H1 (cell line): ENCODE data around the gene TGM6. TPM values are rescaled to one million over a fixed set of nuclear protein-coding genes. Genes with fewer than 3 reads are reported as not detected.

Experiments used
- CTCF ChIA-PET: fragments of 300-600 bp; sonication (Branson Sonifier 250); formaldehyde crosslinking; loops from one replicate; lab custom pipeline; 2021; ENCODE audit not compliant: partially characterized antibody; lab: Charles Lee
- POLR2A ChIA-PET: fragments of 300-600 bp; sonication (Branson Sonifier 250); formaldehyde crosslinking; loops from one replicate; lab custom pipeline; 2021; ENCODE audit warnings: inconsistent platforms; ENCODE audit not compliant: partially characterized antibody; lab: Charles Lee
- DNase-seq, 2 experiments: peaks; one replicate each; pipeline versions ENCODE4 v3.0.0 to v3.0.0-alpha.2; 2010 to 2022; ENCODE audit warnings: low spot score in 2 of 2, low read depth in 1 of 2, mixed read lengths in 1 of 2
- FAIRE-seq: peaks from 2 replicates; lab custom pipeline; 2011; peaks lifted over from hg19 to GRCh38; lab: Jason Lieb, UNC
- H2AFZ ChIP-seq: 2 replicates; pipeline ENCODE4 v1.8.1; 2012; ENCODE audit warnings: low read length, inconsistent platforms
- H2AK5ac ChIP-seq: 2 replicates; pipeline ENCODE4 v1.6.1; 2013; ENCODE audit warnings: low read depth, low read length
- H2BK120ac ChIP-seq: replicated peaks from 2 replicates; pipeline ENCODE3; 2013; ENCODE audit warnings: low read depth, low read length, inconsistent platforms
- H2BK12ac ChIP-seq: 2 replicates; pipeline ENCODE4 v1.6.1; 2013; ENCODE audit warnings: low read depth, low read length
- H2BK15ac ChIP-seq: 2 replicates; pipeline ENCODE4 v1.6.1; 2013; ENCODE audit warnings: low read length
- H2BK20ac ChIP-seq: 2 replicates; pipeline ENCODE4 v1.6.1; 2013; ENCODE audit warnings: low read length
- H2BK5ac ChIP-seq: 2 replicates; pipeline ENCODE4 v1.6.1; 2013; ENCODE audit warnings: low read depth, low read length
- H3K14ac ChIP-seq: 2 replicates; pipeline ENCODE4 v1.6.1; 2013; ENCODE audit warnings: inconsistent platforms; ENCODE audit not compliant: insufficient read length
- H3K18ac ChIP-seq: 2 replicates; pipeline ENCODE4 v1.6.1; 2013; ENCODE audit warnings: low read length; ENCODE audit errors: extremely low read depth
- H3K23ac ChIP-seq: 2 replicates; pipeline ENCODE4 v1.6.1; 2013; ENCODE audit warnings: inconsistent platforms; ENCODE audit not compliant: insufficient read length
- H3K23me2 ChIP-seq: 2 replicates; pipeline ENCODE4 v1.6.1; 2013; ENCODE audit warnings: low read depth, low read length
- H3K27ac ChIP-seq: 2 replicates; pipeline ENCODE4 v1.6.1; 2011; ENCODE audit warnings: low read depth, low read length, inconsistent platforms
- H3K27me3 ChIP-seq, 4 experiments: replicated peaks in 1 of 4; 1 replicate in 1 of 4; 2 replicates in 3 of 4; pipeline versions ENCODE4 v1.6.1 to v1.8.1; 2011 to 2013; ENCODE audit warnings: low read length in 3 of 4, mild to moderate bottlenecking in 3 of 4, inconsistent platforms in 2 of 4, mixed read lengths in 2 of 4, moderate library complexity in 1 of 4; ENCODE audit not compliant: control insufficient read depth in 3 of 4, insufficient read depth in 3 of 4; ENCODE audit errors: extremely low read depth in 1 of 4
- H3K36me3 ChIP-seq, 4 experiments: 2 replicates each; pipeline versions ENCODE4 v1.6.1 to v1.8.1; 2011 to 2013; ENCODE audit warnings: mild to moderate bottlenecking in 4 of 4, low read length in 3 of 4, moderate library complexity in 2 of 4, control low read depth in 1 of 4, inconsistent platforms in 1 of 4; ENCODE audit not compliant: insufficient read depth in 4 of 4, control insufficient read depth in 2 of 4
- H3K4ac ChIP-seq: replicated peaks from 2 replicates; pipeline ENCODE3; 2013; ENCODE audit warnings: low read length, low read depth, mixed read lengths, inconsistent platforms; ENCODE audit not compliant: insufficient read length
- H3K4me1 ChIP-seq, 4 experiments: replicated peaks in 1 of 4; 1 replicate in 1 of 4; 2 replicates in 3 of 4; pipeline versions ENCODE4 v1.6.1 to v1.8.1; 2011 to 2013; ENCODE audit warnings: low read length in 3 of 4, inconsistent platforms in 2 of 4, mixed read lengths in 1 of 4; ENCODE audit not compliant: insufficient read depth in 4 of 4, control insufficient read depth in 3 of 4
- H3K4me2 ChIP-seq, 2 experiments: 2 replicates each; pipeline versions ENCODE4 v1.6.1 to v1.8.1; 2011 to 2013; ENCODE audit warnings: low read depth in 2 of 2, low read length in 2 of 2, control low read depth in 1 of 2, inconsistent platforms in 1 of 2, mild to moderate bottlenecking in 1 of 2; ENCODE audit not compliant: insufficient read depth in 1 of 2
- H3K4me3 ChIP-seq, 4 experiments: fragments of 200-600, 300-600 bp in 1 of 4; sonication (generic), shearing (Covaris generic), sonication (Bioruptor Twin) in 1 of 4; 2 replicates each; pipeline versions ENCODE4 v1.5.1 to v1.8.1; 2011 to 2016; ENCODE audit warnings: low read length in 4 of 4, low read depth in 3 of 4, control low read depth in 2 of 4, inconsistent platforms in 2 of 4, mild to moderate bottlenecking in 2 of 4, mixed read lengths in 1 of 4, moderate library complexity in 1 of 4; ENCODE audit not compliant: insufficient read depth in 2 of 4; ENCODE audit errors: extremely low read depth in 1 of 4
- H3K56ac ChIP-seq: replicated peaks from 2 replicates; pipeline ENCODE3; 2013; ENCODE audit warnings: low read depth, mild to moderate bottlenecking, mixed read lengths, low read length, inconsistent platforms; ENCODE audit not compliant: insufficient read length
- H3K79me1 ChIP-seq: 2 replicates; pipeline ENCODE4 v1.6.1; 2013; ENCODE audit warnings: low read depth, low read length, control low read depth
- H3K79me2 ChIP-seq, 2 experiments: 2 replicates each; pipeline versions ENCODE4 v1.6.1 to v1.8.1; 2012 to 2013; ENCODE audit warnings: low read length in 2 of 2, mild to moderate bottlenecking in 2 of 2, inconsistent platforms in 1 of 2; ENCODE audit not compliant: insufficient read depth in 2 of 2, control insufficient read depth in 1 of 2
- H3K9ac ChIP-seq, 4 experiments: replicated peaks in 1 of 4; 1 replicate in 1 of 4; 2 replicates in 3 of 4; pipeline versions ENCODE4 v1.6.1 to v1.8.1; 2011 to 2013; ENCODE audit warnings: low read depth in 3 of 4, low read length in 3 of 4, control low read depth in 2 of 4, mild to moderate bottlenecking in 2 of 4, moderate library complexity in 2 of 4, inconsistent platforms in 1 of 4; ENCODE audit errors: extremely low read depth in 1 of 4
- H3K9me3 ChIP-seq, 2 experiments: 2 replicates each; pipeline versions ENCODE4 v1.6.1 to v1.8.1; 2012 to 2013; ENCODE audit warnings: mild to moderate bottlenecking in 2 of 2, moderate library complexity in 2 of 2, control low read depth in 1 of 2, inconsistent platforms in 1 of 2, low read depth in 1 of 2, low read length in 1 of 2, mixed read lengths in 1 of 2; ENCODE audit not compliant: insufficient read depth in 2 of 2
- H4K20me1 ChIP-seq, 2 experiments: replicated peaks in 1 of 2; 2 replicates each; pipeline versions ENCODE3 to v1.8.1; 2011 to 2013; ENCODE audit warnings: inconsistent platforms in 2 of 2, low read length in 2 of 2, mild to moderate bottlenecking in 1 of 2; ENCODE audit not compliant: insufficient read depth in 2 of 2, control insufficient read depth in 1 of 2
- H4K5ac ChIP-seq: 2 replicates; pipeline ENCODE4 v1.6.1; 2013; ENCODE audit warnings: low read length, low read depth, mixed read lengths, inconsistent platforms; ENCODE audit not compliant: insufficient read length
- H4K8ac ChIP-seq: 2 replicates; pipeline ENCODE4 v1.8.0; 2013; ENCODE audit warnings: mild to moderate bottlenecking, moderate library complexity, low read length, inconsistent platforms; ENCODE audit not compliant: insufficient read depth; ENCODE audit errors: extremely low read depth
- H4K91ac ChIP-seq: replicated peaks from 2 replicates; pipeline ENCODE3; 2013; ENCODE audit warnings: low read length, mixed read lengths, inconsistent platforms; ENCODE audit not compliant: insufficient read length
- CTBP2 ChIP-seq: IDR thresholded peaks from 2 replicates; pipeline ENCODE4 v1.7.0; 2011; ENCODE audit warnings: borderline replicate concordance, mild to moderate bottlenecking, moderate library complexity, mixed read lengths, low read length; ENCODE audit not compliant: insufficient read depth, insufficient read length
- EZH2 ChIP-seq: fragments of 200-600 bp; sonication (generic); IDR thresholded peaks from 2 replicates; pipeline ENCODE4 v1.7.1; 2012; ENCODE audit warnings: low read depth, mild to moderate bottlenecking, moderate library complexity, low read length, inconsistent platforms; ENCODE audit not compliant: severe bottlenecking
- GTF2F1 ChIP-seq: IDR thresholded peaks from 2 replicates; pipeline ENCODE4 v1.6.1; 2012; ENCODE audit warnings: low read depth, low read length, improper control_type of control experiment, borderline replicate concordance
- JUND ChIP-seq: IDR thresholded peaks from 2 replicates; pipeline ENCODE4 v1.6.1; 2011; ENCODE audit warnings: mild to moderate bottlenecking, improper control_type of control experiment, low read length
- MAFK ChIP-seq: IDR thresholded peaks from 2 replicates; pipeline ENCODE4 v1.6.1; 2012; ENCODE audit warnings: low read depth, mild to moderate bottlenecking, improper control_type of control experiment, low read length
- MAX ChIP-seq: IDR thresholded peaks from 2 replicates; pipeline ENCODE4 v1.6.1; 2012; ENCODE audit warnings: inconsistent platforms
- SIN3A ChIP-seq, 2 experiments: IDR thresholded peaks in 1 of 2; conservative IDR thresholded peaks in 1 of 2; 2 replicates each; pipeline ENCODE4 v1.6.1; 2011 to 2012; ENCODE audit warnings: low read length in 2 of 2, improper control_type of control experiment in 1 of 2, low read depth in 1 of 2, mild to moderate bottlenecking in 1 of 2
- SIRT6 ChIP-seq: IDR thresholded peaks from one replicate; pipeline ENCODE4 v1.7.1; 2012; ENCODE audit warnings: low read length, inconsistent platforms
- ZNF274 ChIP-seq: IDR thresholded peaks from 2 replicates; pipeline ENCODE4 v1.7.0; 2012; ENCODE audit warnings: low read length, borderline replicate concordance; ENCODE audit errors: extremely low read depth
- WGBS, 2 experiments: shearing (Covaris generic) in 1 of 2; methylation state at CpG; one replicate each; pipeline versions ENCODE4 v1.1.6 to v1.1.7; 2013 to 2015; ENCODE audit warnings: low lambda C conversion rate in 2 of 2, mixed read lengths in 2 of 2, inconsistent platforms in 1 of 2, low coverage in 1 of 2, missing lambda C conversion rate in 1 of 2; ENCODE audit not compliant: insufficient replicate concordance in 2 of 2, insufficient coverage in 1 of 2, insufficient read length in 1 of 2; ENCODE audit errors: extremely low coverage in 1 of 2, missing lambda C conversion rate in 1 of 2; 5-methylcytosine and 5-hydroxymethylcytosine counted together
- polyA plus RNA-seq, 7 experiments: library from polyadenylated mRNA; depleted of rRNA in 3 of 7; stranded (reverse) in 5 of 7; unstranded in 2 of 7; fragments of >200 nt in 5 of 7; fragments of 200-250 nt in 2 of 7; gene quantifications; 1 replicate in 5 of 7; 2 replicates in 1 of 7; 4 replicates in 1 of 7; pipeline versions ENCODE4 v1.2.1 to v1.2.3, GENCODE V29; 2011 to 2013; ENCODE audit warnings: missing spikeins in 2 of 7, mixed read lengths in 2 of 7
- total RNA-seq: library from RNA; stranded (reverse); fragmentation: NEBNext Ultra II Directional; extraction: Animal tissue kit (Norgen Biotek cat#: 25700); gene quantifications from 2 replicates; pipeline ENCODE4 v1.2.1, GENCODE V29; 2021

Gene TGM6
- total and polyA plus RNA-seq, 2 of the 8 experiments (the other 6 are each of a cell fraction or from before 2014, with no cell fraction given), result 0.03 TPM; not detected in 1

- Histone ChIP-seq H3K4ac (no peak overlapping the region), H3K27ac (no peak overlapping the region), H3K23me2 (no peaks in the 10 kb centered on the region), H2AK5ac (no peak overlapping the region), H4K5ac (no peak overlapping the region), H2BK12ac (no peak overlapping the region), H3K79me1 (no peaks in the 10 kb centered on the region), H3K23ac (no peak overlapping the region), H3K27me3 (no peaks in the 10 kb centered on the region; a peak in 1 of 7 replicates), H3K9me3 (no peaks in the 10 kb centered on the region), H3K56ac (no peak overlapping the region), H2AFZ (no peak overlapping the region), H3K4me1 (no peaks in the 10 kb centered on the region), H3K36me3 (no peaks in the 10 kb centered on the region), H4K20me1 (no peaks in the 10 kb centered on the region), H3K4me2 (no peak overlapping the region), H4K91ac (no peak overlapping the region), H2BK5ac (no peak overlapping the region), H2BK20ac (no peak overlapping the region), H3K9ac (no peak overlapping the region), H3K18ac (no peak overlapping the region), H2BK120ac (no peak overlapping the region), H3K79me2 (no peaks in the 10 kb centered on the region), H2BK15ac (no peak overlapping the region), H4K8ac (no peak overlapping the region), H3K14ac (no peak overlapping the region), H3K4me3 (no peak overlapping the region)
- ChIA-PET POLR2A (interaction anchor here (0.9 to 1.1 kb wide), 2 partner anchors 12 to 75 kb away, joined by 3 read pairs; no protein-coding TSS in a partner anchor), CTCF (interaction anchor here (0.5 to 18.3 kb wide), 8 partner anchors 9 to 188 kb away, joined by 3 to 210 read pairs (median 4); partner anchors contain the start of gene TGM6)
- FAIRE-seq (no peak), DNase-seq (no peak)
- 85% methylated on average over 12 of the region's 12 CpGs; no CpG with 5 or more reads in 1 of the 2 experiments for WGBS, 2 experiments
- TF ChIP-seq SIN3A (conservative IDR thresholded peaks at IDR 0.05 in 1 of 2, IDR thresholded peaks at IDR 0.05 in 1 of 2; ENCODE audit: low read depth in 1 of 2, low read length in 2 of 2), result no peak
- TF ChIP-seq GTF2F1, result no peak
- no peak for TF ChIP-seq ZNF274
- TF ChIP-seq MAX, result no peak
- no peak for TF ChIP-seq JUND
- TF ChIP-seq MAFK, result no peak
- no peak for TF ChIP-seq SIRT6
- no peak for TF ChIP-seq CTBP2
- no peak for TF ChIP-seq EZH2
These were observed 13.8 kb downstream of the TGM6 start for GRCh38 chr20:2394411-2395055.
